ENCODE measurements around the gene NDUFS7. TPM values are rescaled to one million over a fixed set of nuclear protein-coding genes. Genes with fewer than 3 reads are reported as not detected.
A peak's percentile ranks its signal among the peaks of the same experiment; 100 is the strongest.

Gene NDUFS7
- total RNA-seq, 1 donor, result 46.0 TPM

GRCh38 chr19:1387684-1388636 is 4.3 kb downstream of the NDUFS7 start:
- no peak overlapping the region for H3K4me3 ChIP-seq (ENCODE audit: insufficient read depth, low read length)
- no peak for TF ChIP-seq CTCF (IDR thresholded peaks at IDR 0.05; ENCODE audit: extremely low read depth, low read depth, low read length)
- H3K79me2 ChIP-seq (ENCODE audit: insufficient read depth, low read length), result peaks cover 36% of the 10 kb centered on the region
- H2AFZ ChIP-seq (ENCODE audit: low read length), result no peak overlapping the region
- H4K20me1 ChIP-seq (ENCODE audit: insufficient read depth, low read length), result peaks cover 6% of the 10 kb centered on the region
- H3K4me2 ChIP-seq (ENCODE audit: insufficient read depth, low read length), result no peak overlapping the region
- no peaks in the 10 kb centered on the region for H3K27me3 ChIP-seq (ENCODE audit: insufficient read depth, low read length)
- no peaks in the 10 kb centered on the region for H3K9me3 ChIP-seq (ENCODE audit: low read depth, low read length)
- peaks cover 16% of the 10 kb centered on the region for H3K36me3 ChIP-seq (ENCODE audit: insufficient read depth, low read length)
- no peak for DNase-seq (ENCODE audit: insufficient read length, low spot score, missing footprints)
- no peak overlapping the region for H3K27ac ChIP-seq (ENCODE audit: low read depth, low read length)
- peaks cover 9% of the 10 kb centered on the region for H3K4me1 ChIP-seq (ENCODE audit: insufficient read depth, low read length)

- H2AFZ ChIP-seq (ENCODE audit: low read length), result no peak overlapping the region
- no peak overlapping the region for H3K4me3 ChIP-seq (ENCODE audit: insufficient read depth, low read length)
- no peak for TF ChIP-seq CTCF (IDR thresholded peaks at IDR 0.05; ENCODE audit: extremely low read depth, low read depth, low read length)
- DNase-seq (ENCODE audit: insufficient read length, low spot score, missing footprints), result no peak
- H3K79me2 ChIP-seq (ENCODE audit: insufficient read depth, low read length), result peaks cover 36% of the 10 kb centered on the region
- peaks cover 19% of the 10 kb centered on the region for H3K36me3 ChIP-seq (ENCODE audit: insufficient read depth, low read length)
- H3K4me1 ChIP-seq (ENCODE audit: insufficient read depth, low read length), result peaks cover 9% of the 10 kb centered on the region
- no peak overlapping the region for H3K4me2 ChIP-seq (ENCODE audit: insufficient read depth, low read length)
- no peaks in the 10 kb centered on the region for H3K9me3 ChIP-seq (ENCODE audit: low read depth, low read length)
- H3K27me3 ChIP-seq (ENCODE audit: insufficient read depth, low read length), result no peaks in the 10 kb centered on the region
- peaks cover 8% of the 10 kb centered on the region for H4K20me1 ChIP-seq (ENCODE audit: insufficient read depth, low read length)
- no peak overlapping the region for H3K27ac ChIP-seq (ENCODE audit: low read depth, low read length)
Observed at GRCh38 chr19:1388637-1389026, 4.9 kb downstream of the NDUFS7 start.

GRCh38 chr19:1389033-1389940 is 5.6 kb downstream of the NDUFS7 start:
- peak; percentile 22 for DNase-seq (ENCODE audit: insufficient read length, low spot score, missing footprints)
- Histone ChIP-seq H3K9me3 (ENCODE audit: low read depth, low read length) (no peaks in the 10 kb centered on the region), H2AFZ (ENCODE audit: low read length) (no peak overlapping the region), H3K4me2 (ENCODE audit: insufficient read depth, low read length) (no peak overlapping the region), H4K20me1 (ENCODE audit: insufficient read depth, low read length) (peaks cover 9% of the 10 kb centered on the region), H3K36me3 (ENCODE audit: insufficient read depth, low read length) (peaks cover 23% of the 10 kb centered on the region), H3K4me1 (ENCODE audit: insufficient read depth, low read length) (peaks cover 8% of the 10 kb centered on the region), H3K79me2 (ENCODE audit: insufficient read depth, low read length) (peaks cover 30% of the 10 kb centered on the region), H3K4me3 (ENCODE audit: insufficient read depth, low read length) (no peak overlapping the region), H3K27me3 (ENCODE audit: insufficient read depth, low read length) (no peaks in the 10 kb centered on the region), H3K27ac (ENCODE audit: low read depth, low read length) (no peak overlapping the region)
- TF ChIP-seq CTCF (IDR thresholded peaks at IDR 0.05; ENCODE audit: extremely low read depth, low read depth, low read length), result no peak

Measured in osteoblast (primary cell).